ENCODE data around the gene JPT2. TPM values are rescaled to one million over a fixed set of nuclear protein-coding genes. Genes with fewer than 3 reads are reported as not detected.

Gene JPT2
- total and polyA plus RNA-seq, 4 donors = 24.4 to 45.8 (median 39.1) TPM

- no peaks in the 10 kb centered on the region for H3K27me3 ChIP-seq (ENCODE audit: control insufficient read depth, insufficient read depth, low read length)
- H3K4me1 ChIP-seq (ENCODE audit: control insufficient read depth, insufficient read depth, low read length) = no peaks in the 10 kb centered on the region
- 92% methylated on average over 13 of the region's 13 CpGs for WGBS (ENCODE audit: insufficient coverage)
- no peaks in the 10 kb centered on the region for H3K9me3 ChIP-seq (ENCODE audit: control insufficient read depth, insufficient read depth, low read length)
- H3K27ac ChIP-seq (ENCODE audit: low read depth, low read length) = no peak overlapping the region
- peaks cover 94% of the 10 kb centered on the region for H3K36me3 ChIP-seq (ENCODE audit: control insufficient read depth, insufficient read depth, low read length)
- no peak overlapping the region for H3K4me3 ChIP-seq (ENCODE audit: low read depth, low read length)
- no peak for DNase-seq (ENCODE audit: low read depth in 4 of 6, low spot score in 6 of 6)
Observed at GRCh38 chr16:1657841-1658240, 20.2 kb upstream of the JPT2 start.

- H3K4me1 ChIP-seq (ENCODE audit: control insufficient read depth, insufficient read depth, low read length) = no peaks in the 10 kb centered on the region
- H3K4me3 ChIP-seq (ENCODE audit: low read depth, low read length) = no peak overlapping the region
- H3K9me3 ChIP-seq (ENCODE audit: control insufficient read depth, insufficient read depth, low read length) = no peaks in the 10 kb centered on the region
- DNase-seq (ENCODE audit: low read depth in 4 of 6, low spot score in 6 of 6) = no peak
- WGBS (ENCODE audit: insufficient coverage) = 80% methylated on average over 1 of the region's 5 CpGs
- peaks cover 88% of the 10 kb centered on the region for H3K36me3 ChIP-seq (ENCODE audit: control insufficient read depth, insufficient read depth, low read length)
- no peak overlapping the region for H3K27ac ChIP-seq (ENCODE audit: low read depth, low read length)
- no peaks in the 10 kb centered on the region for H3K27me3 ChIP-seq (ENCODE audit: control insufficient read depth, insufficient read depth, low read length)
Observed at GRCh38 chr16:1659031-1659430, 19.0 kb upstream of the JPT2 start.

- Histone ChIP-seq H3K27me3 (ENCODE audit: control insufficient read depth, insufficient read depth, low read length) (no peaks in the 10 kb centered on the region), H3K4me1 (ENCODE audit: control insufficient read depth, insufficient read depth, low read length) (no peaks in the 10 kb centered on the region), H3K27ac (ENCODE audit: low read depth, low read length) (no peak overlapping the region), H3K4me3 (ENCODE audit: low read depth, low read length) (no peak overlapping the region), H3K9me3 (ENCODE audit: control insufficient read depth, insufficient read depth, low read length) (no peaks in the 10 kb centered on the region), H3K36me3 (ENCODE audit: control insufficient read depth, insufficient read depth, low read length) (peaks cover 87% of the 10 kb centered on the region)
- WGBS (ENCODE audit: insufficient coverage) = 73% methylated on average over 2 of the region's 2 CpGs
- no peak for DNase-seq (ENCODE audit: low read depth in 4 of 6, low spot score in 6 of 6)
Observed at GRCh38 chr16:1661826-1662225, 16.3 kb upstream of the JPT2 start.

DNA sequence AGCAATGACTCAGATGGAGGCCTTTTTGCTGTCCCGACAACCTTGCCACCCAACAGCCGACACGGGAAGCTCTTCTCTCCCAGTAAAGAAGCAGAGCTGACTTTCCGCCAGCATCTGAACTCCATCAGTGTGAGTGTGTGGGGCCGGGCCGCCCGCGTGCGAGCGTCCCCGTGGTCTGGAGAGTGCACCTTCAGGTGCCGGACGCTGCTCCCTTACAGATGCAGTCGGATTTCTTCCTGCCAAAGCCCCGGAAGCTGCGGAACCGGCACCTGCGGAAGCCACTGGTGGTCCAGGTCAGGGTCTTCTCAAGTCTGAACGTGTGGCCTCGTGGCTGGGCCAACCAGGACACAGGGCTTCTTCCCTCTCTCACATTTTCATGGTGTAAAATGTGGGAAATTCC lies 15.5 kb upstream of the JPT2 start:
- 96% methylated on average over 18 of the region's 20 CpGs for WGBS (ENCODE audit: insufficient coverage)
- Histone ChIP-seq H3K36me3 (ENCODE audit: control insufficient read depth, insufficient read depth, low read length) (peaks cover 87% of the 10 kb centered on the region), H3K9me3 (ENCODE audit: control insufficient read depth, insufficient read depth, low read length) (no peaks in the 10 kb centered on the region), H3K4me1 (ENCODE audit: control insufficient read depth, insufficient read depth, low read length) (no peaks in the 10 kb centered on the region), H3K4me3 (ENCODE audit: low read depth, low read length) (no peak overlapping the region), H3K27ac (ENCODE audit: low read depth, low read length) (no peak overlapping the region), H3K27me3 (ENCODE audit: control insufficient read depth, insufficient read depth, low read length) (no peaks in the 10 kb centered on the region)
- DNase-seq (ENCODE audit: low read depth in 4 of 6, low spot score in 6 of 6) = no peak

GRCh38 chr16:1665829-1666228 lies 12.2 kb upstream of the JPT2 start:
- H3K4me3 ChIP-seq (ENCODE audit: low read depth, low read length) = no peak overlapping the region
- H3K27ac ChIP-seq (ENCODE audit: low read depth, low read length) = no peak overlapping the region
- H3K9me3 ChIP-seq (ENCODE audit: control insufficient read depth, insufficient read depth, low read length) = no peaks in the 10 kb centered on the region
- no peaks in the 10 kb centered on the region for H3K4me1 ChIP-seq (ENCODE audit: control insufficient read depth, insufficient read depth, low read length)
- no peak for DNase-seq (ENCODE audit: low read depth in 4 of 6, low spot score in 6 of 6)
- peaks cover 90% of the 10 kb centered on the region for H3K36me3 ChIP-seq (ENCODE audit: control insufficient read depth, insufficient read depth, low read length)
- WGBS (ENCODE audit: insufficient coverage) = 91% methylated on average over 15 of the region's 15 CpGs
- H3K27me3 ChIP-seq (ENCODE audit: control insufficient read depth, insufficient read depth, low read length) = no peaks in the 10 kb centered on the region

- Histone ChIP-seq H3K4me1 (ENCODE audit: control insufficient read depth, insufficient read depth, low read length) (no peaks in the 10 kb centered on the region), H3K27ac (ENCODE audit: low read depth, low read length) (no peak overlapping the region), H3K9me3 (ENCODE audit: control insufficient read depth, insufficient read depth, low read length) (no peaks in the 10 kb centered on the region), H3K4me3 (ENCODE audit: low read depth, low read length) (no peak overlapping the region), H3K27me3 (ENCODE audit: control insufficient read depth, insufficient read depth, low read length) (no peaks in the 10 kb centered on the region), H3K36me3 (ENCODE audit: control insufficient read depth, insufficient read depth, low read length) (peaks cover 90% of the 10 kb centered on the region)
- no peak for DNase-seq (ENCODE audit: low read depth in 4 of 6, low spot score in 6 of 6)
- 97% methylated on average over 10 of the region's 13 CpGs for WGBS (ENCODE audit: insufficient coverage)
Observed at GRCh38 chr16:1666316-1666715, 11.8 kb upstream of the JPT2 start.

DNA sequence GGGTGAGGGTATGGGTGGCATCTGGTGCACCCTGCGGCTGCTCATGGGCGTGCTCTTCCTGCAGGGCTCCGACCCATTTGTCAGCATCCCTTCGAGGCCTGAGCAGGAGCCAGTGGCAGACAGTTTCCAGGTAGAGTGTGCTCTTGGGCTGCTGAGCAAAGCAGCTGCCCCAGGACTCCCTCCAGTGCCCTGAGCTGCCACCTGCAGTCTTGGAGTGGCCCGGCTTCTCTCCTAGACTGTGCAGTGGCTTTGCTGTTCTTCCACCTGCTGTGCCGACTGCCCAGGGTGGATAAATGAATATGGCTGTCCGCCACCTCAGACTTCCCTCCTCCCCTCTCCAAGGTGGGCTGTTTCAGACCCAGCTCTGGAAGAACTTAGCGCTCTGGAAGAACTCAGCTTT lies 10.8 kb upstream of the JPT2 start:
- WGBS (ENCODE audit: insufficient coverage) = 94% methylated on average over 5 of the region's 8 CpGs
- no peaks in the 10 kb centered on the region for H3K27me3 ChIP-seq (ENCODE audit: control insufficient read depth, insufficient read depth, low read length)
- no peak for DNase-seq (ENCODE audit: low read depth in 4 of 6, low spot score in 6 of 6)
- no peak overlapping the region for H3K4me3 ChIP-seq (ENCODE audit: low read depth, low read length)
- H3K4me1 ChIP-seq (ENCODE audit: control insufficient read depth, insufficient read depth, low read length) = no peaks in the 10 kb centered on the region
- H3K27ac ChIP-seq (ENCODE audit: low read depth, low read length) = no peak overlapping the region
- H3K9me3 ChIP-seq (ENCODE audit: control insufficient read depth, insufficient read depth, low read length) = no peaks in the 10 kb centered on the region
- peaks cover 93% of the 10 kb centered on the region for H3K36me3 ChIP-seq (ENCODE audit: control insufficient read depth, insufficient read depth, low read length)

DNA sequence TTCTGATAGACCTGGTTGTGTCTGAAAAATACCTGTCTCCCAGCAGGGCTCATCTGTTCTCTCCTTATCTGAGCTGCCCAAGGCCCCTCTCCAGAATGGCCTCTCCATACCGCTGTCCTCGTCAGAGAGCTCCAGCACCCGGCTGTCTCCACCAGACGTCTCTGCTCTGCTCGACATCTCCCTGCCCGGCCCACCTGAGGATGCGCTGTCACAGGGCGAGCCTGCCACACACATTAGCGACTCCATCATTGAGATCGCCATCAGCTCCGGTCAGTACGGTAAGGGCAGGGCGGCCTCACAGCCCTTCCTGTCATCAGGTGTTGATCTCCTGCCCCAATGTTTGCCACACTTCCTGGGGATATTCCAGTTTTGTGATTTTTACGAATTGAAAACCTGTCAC lies 10.2 kb upstream of the JPT2 start:
- Histone ChIP-seq H3K4me1 (ENCODE audit: control insufficient read depth, insufficient read depth, low read length) (no peaks in the 10 kb centered on the region), H3K9me3 (ENCODE audit: control insufficient read depth, insufficient read depth, low read length) (no peaks in the 10 kb centered on the region), H3K27me3 (ENCODE audit: control insufficient read depth, insufficient read depth, low read length) (no peaks in the 10 kb centered on the region), H3K4me3 (ENCODE audit: low read depth, low read length) (no peak overlapping the region), H3K36me3 (ENCODE audit: control insufficient read depth, insufficient read depth, low read length) (peaks cover 93% of the 10 kb centered on the region), H3K27ac (ENCODE audit: low read depth, low read length) (no peak overlapping the region)
- WGBS (ENCODE audit: insufficient coverage) = 96% methylated on average over 14 of the region's 14 CpGs
- DNase-seq (ENCODE audit: low read depth in 4 of 6, low spot score in 6 of 6) = no peak

DNA sequence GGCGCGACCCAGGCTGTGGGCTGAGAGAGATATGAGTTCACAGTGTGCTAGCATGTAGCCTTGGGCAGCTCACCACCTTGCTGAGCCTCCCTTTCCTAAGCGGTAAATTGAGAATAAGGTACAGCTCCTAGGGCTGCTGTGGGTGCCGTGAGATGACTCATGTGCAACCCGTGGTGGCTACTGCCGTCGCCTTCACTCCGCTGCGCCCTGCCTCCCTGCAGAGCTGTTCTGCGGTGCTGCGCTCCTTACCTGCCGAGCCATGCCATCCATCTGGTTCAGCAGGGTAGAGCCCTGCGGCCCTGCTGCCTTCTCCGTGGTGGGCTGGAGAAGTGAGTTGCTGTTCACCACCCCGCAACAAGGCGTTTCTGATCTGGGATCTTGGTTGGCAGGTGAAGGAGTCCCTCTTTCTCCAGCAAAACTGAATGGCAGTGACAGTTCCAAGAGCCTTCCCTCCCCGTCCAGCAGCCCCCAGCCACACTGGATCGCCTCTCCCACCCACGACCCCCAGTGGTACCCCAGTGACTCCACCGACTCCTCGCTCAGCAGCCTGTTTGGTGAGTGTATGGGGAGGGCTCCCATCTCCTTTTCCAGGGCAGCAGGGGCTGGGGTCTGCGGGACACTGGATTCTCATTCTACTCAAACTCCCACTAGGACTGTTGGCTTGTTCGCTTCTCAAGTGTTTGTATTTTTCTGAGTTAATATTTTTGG lies 9.3 kb upstream of the JPT2 start:
- Histone ChIP-seq H3K9me3 (ENCODE audit: control insufficient read depth, insufficient read depth, low read length) (no peaks in the 10 kb centered on the region), H3K27ac (ENCODE audit: low read depth, low read length) (no peak overlapping the region), H3K4me3 (ENCODE audit: low read depth, low read length) (no peak overlapping the region), H3K36me3 (ENCODE audit: control insufficient read depth, insufficient read depth, low read length) (peaks cover 99% of the 10 kb centered on the region), H3K4me1 (ENCODE audit: control insufficient read depth, insufficient read depth, low read length) (no peaks in the 10 kb centered on the region), H3K27me3 (ENCODE audit: control insufficient read depth, insufficient read depth, low read length) (no peaks in the 10 kb centered on the region)
- 98% methylated on average over 16 of the region's 23 CpGs for WGBS (ENCODE audit: insufficient coverage)
- DNase-seq (ENCODE audit: low read depth in 4 of 6, low spot score in 6 of 6) = no peak

DNA sequence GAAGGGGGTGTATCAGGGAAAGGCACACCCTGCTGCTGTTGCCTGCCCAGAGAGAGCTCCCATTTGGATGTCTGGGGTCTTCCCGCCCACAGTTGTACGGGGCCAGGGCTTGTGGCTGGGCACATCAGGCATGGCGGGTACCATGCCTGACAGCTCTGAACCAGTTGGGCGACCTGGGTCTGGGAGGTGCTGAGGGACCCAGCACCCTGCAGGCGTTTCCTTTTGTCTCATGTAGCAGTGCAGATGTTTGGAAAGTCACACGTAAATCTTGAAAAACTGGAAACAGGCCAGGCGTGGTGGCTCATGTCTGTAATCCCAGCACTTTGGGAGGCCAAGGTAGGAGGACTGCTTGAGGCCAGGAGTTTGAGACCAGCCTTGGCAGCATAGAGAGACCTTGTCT lies 8.4 kb upstream of the JPT2 start:
- Histone ChIP-seq H3K36me3 (ENCODE audit: control insufficient read depth, insufficient read depth, low read length) (peaks cover 98% of the 10 kb centered on the region), H3K27me3 (ENCODE audit: control insufficient read depth, insufficient read depth, low read length) (no peaks in the 10 kb centered on the region)

More for the DNA sequence above, 8.4 kb upstream of the JPT2 start:
- H3K4me1 ChIP-seq (ENCODE audit: control insufficient read depth, insufficient read depth, low read length) = no peaks in the 10 kb centered on the region
- H3K4me3 ChIP-seq (ENCODE audit: low read depth, low read length) = no peak overlapping the region
- no peak for DNase-seq (ENCODE audit: low read depth in 4 of 6, low spot score in 6 of 6)
- no peaks in the 10 kb centered on the region for H3K9me3 ChIP-seq (ENCODE audit: control insufficient read depth, insufficient read depth, low read length)
- 94% methylated on average over 7 of the region's 7 CpGs for WGBS (ENCODE audit: insufficient coverage)
- no peak overlapping the region for H3K27ac ChIP-seq (ENCODE audit: low read depth, low read length)
